Immature natural killer cell (primary cell): Measurements from ENCODE around the gene ZBTB7A. TPM values are rescaled to one million over a fixed set of nuclear protein-coding genes. Genes with fewer than 3 reads are reported as not detected.
A peak's percentile ranks its signal among the peaks of the same experiment; 100 is the strongest.

Source experiments
- DNase-seq, 3 donors: peaks; one replicate each; pipeline ENCODE4 v3.0.0; 2022; ENCODE audit warnings: mixed read lengths in 1 of 3
- H3K27ac Mint-ChIP-seq, 6 donors: one replicate each; pipeline ENCODE4 v1.8.0; 2020; ENCODE audit warnings: mixed read lengths in 6 of 6, mild to moderate bottlenecking in 5 of 6, inconsistent platforms in 4 of 6, moderate library complexity in 3 of 6
- H3K27me3 Mint-ChIP-seq, 3 donors: one replicate each; pipeline ENCODE4 v1.8.0; 2020 to 2021; ENCODE audit warnings: low read depth in 3 of 3, mild to moderate bottlenecking in 3 of 3, mixed read lengths in 3 of 3, moderate library complexity in 3 of 3, inconsistent platforms in 1 of 3
- H3K36me3 Mint-ChIP-seq, 3 donors: one replicate each; pipeline ENCODE4 v1.8.0; 2020; ENCODE audit warnings: mixed read lengths in 3 of 3, inconsistent platforms in 2 of 3, mild to moderate bottlenecking in 2 of 3
- H3K4me1 Mint-ChIP-seq, 2 donors: one replicate each; pipeline ENCODE4 v1.8.0; 2020; ENCODE audit warnings: inconsistent platforms in 2 of 2, mild to moderate bottlenecking in 2 of 2, mixed read lengths in 2 of 2, moderate library complexity in 1 of 2
- H3K4me3 Mint-ChIP-seq, 5 donors: one replicate each; pipeline ENCODE4 v1.8.0; 2020; ENCODE audit warnings: mild to moderate bottlenecking in 5 of 5, mixed read lengths in 5 of 5, inconsistent platforms in 3 of 5, moderate library complexity in 3 of 5
- H3K9me3 Mint-ChIP-seq, 6 donors: one replicate each; pipeline ENCODE4 v1.8.0; 2020; ENCODE audit warnings: mild to moderate bottlenecking in 6 of 6, mixed read lengths in 6 of 6, inconsistent platforms in 4 of 6, moderate library complexity in 3 of 6
- polyA plus RNA-seq, 3 donors: library from polyadenylated mRNA; unstranded; fragments of 300-500 nt; fragmentation: Illumina TruSeq; gene quantifications; one replicate each; pipeline ENCODE4 v1.2.3, GENCODE V29; 2021

ZBTB7A gene
- polyA plus RNA-seq, 3 donors from 2014 or later: 10.2 to 62.3 (median 29.0) TPM

- Mint-ChIP-seq H3K27ac (peak overlapping the region; percentile 39 to 88 (median 68)), H3K4me3 (peak overlapping the region in 3 of 5 donors; percentile 6 to 60 (median 58)), H3K27me3 (peaks cover 18 to 20% (median 20%) of the 10 kb centered on the region in 3 donors), H3K36me3 (peaks cover 19 to 29% (median 20%) of the 10 kb centered on the region in 3 donors), H3K9me3 (no peaks in the 10 kb centered on the region), H3K4me1 (peaks cover 49 to 51% of the 10 kb centered on the region in 2 donors)
- DNase-seq: no peak
Measured at GRCh38 chr19:4052114-4052992, 14.3 kb downstream of the ZBTB7A start.

DNA sequence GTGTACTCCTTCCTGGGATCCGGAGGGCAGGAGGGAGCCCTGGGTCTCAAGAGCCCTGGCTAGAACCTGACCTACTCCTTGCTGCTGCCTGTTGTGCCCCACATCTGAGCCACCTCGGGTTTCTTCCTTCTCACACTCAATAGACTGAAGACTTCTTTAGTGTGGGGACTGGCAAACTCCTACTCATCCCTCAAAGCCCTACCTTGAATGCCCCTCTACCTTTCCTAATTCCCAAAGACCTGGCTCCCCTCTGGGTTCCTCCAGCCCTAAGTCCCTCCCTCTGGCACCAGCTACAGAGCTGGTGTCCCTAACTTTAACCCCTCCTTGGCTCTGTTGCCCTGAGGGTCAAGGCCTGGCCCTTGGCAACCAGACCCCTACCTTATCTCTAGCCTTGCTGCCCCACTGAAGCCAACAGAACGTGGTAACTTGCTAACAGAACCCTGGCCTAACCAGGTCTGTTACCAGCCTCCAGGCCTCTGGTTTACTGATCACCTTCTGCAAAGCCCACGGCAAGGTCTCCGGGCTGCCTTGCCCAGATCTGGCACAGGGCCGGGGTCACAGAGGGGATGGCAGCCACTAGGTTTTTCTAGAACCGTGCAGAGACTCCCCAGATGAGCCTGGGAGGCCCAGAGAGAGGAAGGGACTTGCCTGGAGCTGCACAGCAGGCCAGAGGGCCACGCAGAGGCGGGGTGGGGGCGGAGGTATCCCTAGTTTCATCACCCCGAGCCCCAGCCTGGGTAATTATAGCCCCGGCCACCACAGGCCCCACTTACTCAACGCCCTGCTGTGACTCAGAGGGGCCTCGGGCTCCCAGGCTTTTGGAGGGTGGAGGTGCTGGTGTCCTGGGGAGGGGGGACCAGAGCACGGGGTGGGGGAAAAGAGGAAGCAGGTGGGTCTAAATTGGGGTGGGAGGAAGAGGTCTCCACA is 15.3 kb downstream of the ZBTB7A start:
- no peak for DNase-seq
- Mint-ChIP-seq H3K36me3 (peaks cover 20 to 31% (median 20%) of the 10 kb centered on the region in 3 donors), H3K4me3 (peak overlapping the region in 2 of 5 donors; percentile 27 to 64), H3K9me3 (no peaks in the 10 kb centered on the region), H3K27me3 (peaks cover 14 to 19% (median 16%) of the 10 kb centered on the region in 3 donors), H3K4me1 (peaks cover 47 to 51% of the 10 kb centered on the region in 2 donors), H3K27ac (peak overlapping the region; percentile 82 to 90 (median 86))

DNA sequence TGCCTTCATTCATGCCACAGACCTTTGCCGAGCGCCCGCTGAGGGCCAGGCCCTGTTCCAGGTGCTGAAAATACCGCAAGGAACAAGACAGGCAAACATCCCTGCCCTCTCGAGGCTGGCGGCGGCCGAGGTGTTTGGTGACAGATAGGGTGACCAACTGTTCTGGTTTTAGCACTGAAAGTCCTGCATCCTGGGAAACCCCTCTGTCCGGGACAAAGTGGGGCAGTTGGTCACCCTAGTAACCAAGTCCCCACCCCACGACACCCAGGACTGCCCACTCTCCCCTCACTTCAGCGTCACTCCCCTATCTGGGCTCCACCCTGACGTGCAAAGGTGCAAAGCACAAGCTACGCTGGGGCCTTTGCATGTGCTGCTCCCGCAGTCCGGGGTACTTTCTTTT is 17.3 kb downstream of the ZBTB7A start:
- Mint-ChIP-seq H3K27ac (peak overlapping the region; percentile 0 to 83 (median 62)), H3K4me3 (peak overlapping the region in 2 of 5 donors; percentile 23 to 52), H3K9me3 (no peaks in the 10 kb centered on the region), H3K27me3 (peaks cover 11 to 20% (median 19%) of the 10 kb centered on the region in 3 donors), H3K4me1 (peaks cover 40 to 49% of the 10 kb centered on the region in 2 donors), H3K36me3 (peaks cover 20 to 30% (median 23%) of the 10 kb centered on the region in 3 donors)
- DNase-seq: no peak

GRCh38 chr19:4046946-4047683 is 19.6 kb downstream of the ZBTB7A start:
- H3K9me3 Mint-ChIP-seq: no peaks in the 10 kb centered on the region
- no peak for DNase-seq
- peaks cover 9 to 19% (median 11%) of the 10 kb centered on the region in 3 donors for H3K36me3 Mint-ChIP-seq
- no peak overlapping the region for H3K4me3 Mint-ChIP-seq
- H3K27ac Mint-ChIP-seq: no peak overlapping the region
- peaks cover 31 to 36% of the 10 kb centered on the region in 2 donors for H3K4me1 Mint-ChIP-seq
- H3K27me3 Mint-ChIP-seq: peaks cover 3 to 14% (median 10%) of the 10 kb centered on the region in 3 donors

DNA sequence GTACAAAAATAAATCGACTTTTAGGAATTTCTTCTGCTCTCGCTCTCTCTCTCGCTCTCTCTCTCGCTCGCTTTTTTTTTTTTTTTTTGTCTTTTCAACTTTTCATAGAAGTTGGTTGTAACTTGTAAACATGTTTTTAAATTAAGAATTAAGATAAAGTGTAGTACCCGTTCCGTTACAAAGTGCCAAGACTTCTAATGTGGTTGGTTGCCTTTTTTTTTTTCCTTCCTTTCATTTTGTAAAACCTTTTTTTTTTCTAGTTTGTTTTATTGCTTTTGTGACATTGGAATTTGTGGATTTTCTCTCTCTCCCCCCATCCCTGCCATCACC is 20.4 kb downstream of the ZBTB7A start:
- Mint-ChIP-seq H3K9me3 (no peaks in the 10 kb centered on the region), H3K27ac (peak overlapping the region in 3 of 6 donors; percentile 39 to 50 (median 49)), H3K36me3 (peaks cover 8 to 18% (median 9%) of the 10 kb centered on the region in 3 donors), H3K4me1 (peaks cover 27 to 33% of the 10 kb centered on the region in 2 donors), H3K4me3 (no peak overlapping the region), H3K27me3 (peaks cover 1 to 16% (median 9%) of the 10 kb centered on the region in 3 donors)
- no peak for DNase-seq

GRCh38 chr19:4045597-4046361 is 20.9 kb downstream of the ZBTB7A start:
- H3K27ac Mint-ChIP-seq: no peak overlapping the region
- no peaks in the 10 kb centered on the region for H3K9me3 Mint-ChIP-seq
- H3K27me3 Mint-ChIP-seq: peaks cover 0 to 16% (median 5%) of the 10 kb centered on the region in 3 donors
- peaks cover 4 to 14% (median 7%) of the 10 kb centered on the region in 3 donors for H3K36me3 Mint-ChIP-seq
- peaks cover 23 to 27% of the 10 kb centered on the region in 2 donors for H3K4me1 Mint-ChIP-seq
- H3K4me3 Mint-ChIP-seq: no peak overlapping the region
- DNase-seq: no peak

DNA sequence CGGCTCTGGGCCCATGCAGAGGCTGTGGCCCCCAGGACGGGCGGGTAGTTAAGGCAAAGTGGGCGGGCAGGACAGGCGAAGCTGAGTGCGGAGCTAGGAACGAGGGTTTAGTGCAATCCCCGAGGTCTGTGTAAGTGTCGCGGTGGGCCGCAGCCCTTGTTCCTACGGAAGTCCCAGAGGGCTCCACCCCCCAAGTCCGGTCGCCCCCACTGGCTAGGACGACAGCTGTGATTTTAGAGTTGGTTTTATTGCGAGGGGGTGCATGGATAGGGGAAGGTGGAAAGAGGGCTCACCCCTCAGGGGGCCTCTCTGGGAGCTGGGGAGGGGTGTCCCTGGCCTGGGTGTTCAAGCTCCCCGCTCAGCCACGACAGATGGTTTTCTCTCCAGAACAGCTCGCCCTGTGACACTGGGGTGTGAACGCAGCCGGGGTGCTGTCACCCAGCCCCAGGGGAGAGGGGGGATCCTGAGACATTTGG is 21.7 kb downstream of the ZBTB7A start:
- H3K36me3 Mint-ChIP-seq: peaks cover 0 to 9% (median 4%) of the 10 kb centered on the region in 3 donors
- H3K9me3 Mint-ChIP-seq: no peaks in the 10 kb centered on the region
- H3K4me3 Mint-ChIP-seq: no peak overlapping the region
- H3K27ac Mint-ChIP-seq: peak overlapping the region in 1 of 6 donors; percentile 23
- peaks cover 19 to 25% of the 10 kb centered on the region in 2 donors for H3K4me1 Mint-ChIP-seq
- H3K27me3 Mint-ChIP-seq: peaks cover 0 to 17% (median 5%) of the 10 kb centered on the region in 3 donors
- no peak for DNase-seq

- H3K27me3 Mint-ChIP-seq: peaks cover 0 to 21% (median 3%) of the 10 kb centered on the region in 3 donors
- DNase-seq: no peak
- H3K4me1 Mint-ChIP-seq: peaks cover 10 to 18% of the 10 kb centered on the region in 2 donors
- peak overlapping the region in 1 of 6 donors; percentile 23 for H3K27ac Mint-ChIP-seq
- H3K9me3 Mint-ChIP-seq: no peaks in the 10 kb centered on the region
- H3K36me3 Mint-ChIP-seq: peaks cover 0 to 5% (median 4%) of the 10 kb centered on the region in 3 donors
- no peak overlapping the region for H3K4me3 Mint-ChIP-seq
Measured at GRCh38 chr19:4043966-4044715, 22.6 kb downstream of the ZBTB7A start.

- no peak for DNase-seq
- Mint-ChIP-seq H3K27ac (no peak overlapping the region), H3K27me3 (peaks cover 0 to 21% (median 3%) of the 10 kb centered on the region in 3 donors), H3K36me3 (peaks cover 0 to 5% (median 4%) of the 10 kb centered on the region in 3 donors), H3K4me3 (no peak overlapping the region), H3K9me3 (no peaks in the 10 kb centered on the region), H3K4me1 (peaks cover 9 to 17% of the 10 kb centered on the region in 2 donors)
Measured at GRCh38 chr19:4043401-4043800, 23.3 kb downstream of the ZBTB7A start.

DNA sequence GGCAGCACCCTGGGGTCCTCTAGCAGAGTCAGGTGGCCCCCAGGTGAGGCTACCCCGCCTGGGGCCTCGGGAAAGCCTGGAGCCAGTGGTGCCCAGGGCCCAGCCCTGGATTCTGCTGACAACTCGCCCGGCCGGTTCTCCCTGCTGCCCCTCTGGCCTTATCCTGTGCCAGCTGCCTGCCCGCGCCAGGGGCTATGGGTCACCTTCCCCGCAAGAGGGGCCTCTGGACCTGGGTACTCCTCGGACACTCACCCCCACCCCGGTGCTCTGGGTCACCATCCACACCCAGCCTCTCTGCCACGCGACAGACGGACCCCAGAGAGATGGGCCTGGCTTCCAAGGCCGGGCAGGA is 24.0 kb downstream of the ZBTB7A start:
- no peaks in the 10 kb centered on the region for H3K9me3 Mint-ChIP-seq
- DNase-seq: no peak
- peaks cover 0 to 5% (median 4%) of the 10 kb centered on the region in 3 donors for H3K36me3 Mint-ChIP-seq
- peaks cover 9 to 17% of the 10 kb centered on the region in 2 donors for H3K4me1 Mint-ChIP-seq
- H3K27ac Mint-ChIP-seq: no peak overlapping the region
- H3K4me3 Mint-ChIP-seq: no peak overlapping the region
- peaks cover 0 to 24% (median 3%) of the 10 kb centered on the region in 3 donors for H3K27me3 Mint-ChIP-seq

- Mint-ChIP-seq H3K27me3 (peaks cover 0 to 24% (median 3%) of the 10 kb centered on the region in 3 donors), H3K27ac (peak overlapping the region in 1 of 6 donors; percentile 61), H3K9me3 (no peaks in the 10 kb centered on the region), H3K4me3 (no peak overlapping the region), H3K4me1 (peaks cover 9 to 17% of the 10 kb centered on the region in 2 donors), H3K36me3 (peaks cover 0 to 5% (median 4%) of the 10 kb centered on the region in 3 donors)
- no peak for DNase-seq
Measured at GRCh38 chr19:4042064-4042730, 24.5 kb downstream of the ZBTB7A start.
